GM23338 (cell line): ENCODE measurements around the gene TRMT2A. TPM values are rescaled to one million over a fixed set of nuclear protein-coding genes. Genes with fewer than 3 reads are reported as not detected.

Experiments used
- ATAC-seq: fragments of 200-7000 bp; cut with Tn5 transposase; 3 replicates; pipeline ENCODE4 v1.9.1; 2020
- DNase-seq: peaks from one replicate; pipeline ENCODE4 v3.0.0-alpha.2; 2015; ENCODE audit warnings: low spot score
- H2AFZ ChIP-seq: fragments of 200-600 bp; sonication (generic); 2 replicates; pipeline ENCODE4 v1.8.0; 2016; ENCODE audit warnings: antibody characterized with exemption, mild to moderate bottlenecking, moderate library complexity
- H3F3A ChIP-seq: fragments of 200-600 bp; sonication (generic); replicated peaks from 2 replicates; pipeline ENCODE4 v1.8.0; 2017; ENCODE audit warnings: antibody characterized with exemption, mixed run types, low read depth
- H3K27ac ChIP-seq: fragments of 200-600 bp; sonication (generic); 2 replicates; pipeline ENCODE4 v1.6.1; 2016; ENCODE audit warnings: low read depth
- H3K27me3 ChIP-seq: fragments of 200-600 bp; sonication (generic); 2 replicates; pipeline ENCODE4 v1.8.0; 2016; ENCODE audit warnings: mild to moderate bottlenecking, mixed run types, moderate library complexity; ENCODE audit not compliant: insufficient read depth
- H3K36me3 ChIP-seq: fragments of 200-600 bp; sonication (generic); 2 replicates; pipeline ENCODE4 v1.8.0; 2016; ENCODE audit warnings: mild to moderate bottlenecking; ENCODE audit not compliant: insufficient read depth
- H3K4me1 ChIP-seq: fragments of 200-600 bp; sonication (generic); 2 replicates; pipeline ENCODE4 v1.8.0; 2016; ENCODE audit warnings: mild to moderate bottlenecking, moderate library complexity; ENCODE audit not compliant: insufficient read depth
- H3K4me2 ChIP-seq: fragments of 200-600 bp; sonication (generic); 2 replicates; pipeline ENCODE4 v1.7.1; 2017; ENCODE audit warnings: mixed run types
- H3K4me3 ChIP-seq: fragments of 200-600 bp; sonication (generic); 2 replicates; pipeline ENCODE4 v1.6.1; 2016; ENCODE audit warnings: mixed run types
- H3K79me2 ChIP-seq: fragments of 200-600 bp; sonication (generic); replicated peaks from 2 replicates; pipeline ENCODE4 v1.8.0; 2017; ENCODE audit warnings: mild to moderate bottlenecking; ENCODE audit not compliant: insufficient read depth
- H3K9me2 ChIP-seq: fragments of 200-600 bp; sonication (generic); 2 replicates; pipeline ENCODE4 v1.8.0; 2017; ENCODE audit not compliant: insufficient read depth
- H4K20me1 ChIP-seq: fragments of 200-600 bp; sonication (generic); replicated peaks from 2 replicates; pipeline ENCODE4 v1.8.0; 2017; ENCODE audit warnings: mild to moderate bottlenecking; ENCODE audit not compliant: insufficient read depth
- H3K27ac Mint-ChIP-seq: 2 replicates; pipeline ENCODE4 v1.8.0; 2020; ENCODE audit warnings: inconsistent platforms, mild to moderate bottlenecking, moderate library complexity, mixed read lengths
- H3K27me3 Mint-ChIP-seq: 3 replicates; pipeline ENCODE4 v1.8.0; 2022; ENCODE audit warnings: low read depth, mild to moderate bottlenecking, moderate library complexity, mixed read lengths, inconsistent platforms; ENCODE audit not compliant: insufficient read depth, poor library complexity
- H3K36me3 Mint-ChIP-seq: 3 replicates; pipeline ENCODE4 v1.8.0; 2021; ENCODE audit warnings: low read depth, mild to moderate bottlenecking, inconsistent platforms, moderate library complexity, mixed read lengths
- H3K4me1 Mint-ChIP-seq: 3 replicates; pipeline ENCODE4 v1.8.0; 2020; ENCODE audit warnings: mild to moderate bottlenecking, inconsistent platforms, mixed read lengths
- H3K4me3 Mint-ChIP-seq: 3 replicates; pipeline ENCODE4 v1.8.0; 2021; ENCODE audit warnings: moderate library complexity, mild to moderate bottlenecking, inconsistent platforms, mixed read lengths
- H3K9me3 Mint-ChIP-seq: 3 replicates; pipeline ENCODE4 v1.8.0; 2020; ENCODE audit warnings: moderate library complexity, mild to moderate bottlenecking, inconsistent platforms, mixed read lengths
- CREB1 ChIP-seq: fragments of 250-450 bp; sonication (Bioruptor Pico); IDR thresholded peaks from 2 replicates; pipeline ENCODE4 v1.5.0; 2020; ENCODE audit warnings: low read depth, mild to moderate bottlenecking, moderate library complexity
- ETS1 ChIP-seq: IDR thresholded peaks from 2 replicates; pipeline ENCODE4 v1.6.1; 2016; ENCODE audit warnings: antibody characterized with exemption
- EZH2 ChIP-seq: fragments of 200-600 bp; sonication (generic); IDR thresholded peaks from one replicate; pipeline ENCODE4 v1.8.0; 2017; ENCODE audit warnings: antibody characterized with exemption, mild to moderate bottlenecking, low read depth; ENCODE audit not compliant: unreplicated experiment
- EZH2phosphoT487 ChIP-seq: fragments of 200-600 bp; sonication (generic); IDR thresholded peaks from one replicate; pipeline ENCODE4 v1.8.1; 2018; ENCODE audit warnings: antibody characterized with exemption; ENCODE audit not compliant: unreplicated experiment
- JUNB ChIP-seq: IDR thresholded peaks from one replicate; pipeline ENCODE4 v1.6.1; 2016; ENCODE audit warnings: antibody characterized with exemption; ENCODE audit not compliant: unreplicated experiment
- NANOG ChIP-seq: IDR thresholded peaks from 2 replicates; pipeline ENCODE4 v1.6.1; 2016; ENCODE audit warnings: antibody characterized with exemption, borderline replicate concordance
- POLR2AphosphoS5 ChIP-seq: IDR thresholded peaks from 2 replicates; pipeline ENCODE4 v1.6.1; 2016; ENCODE audit warnings: antibody characterized with exemption, low read depth
- STAT1 ChIP-seq: IDR thresholded peaks from one replicate; pipeline ENCODE4 v1.6.1; 2016; ENCODE audit warnings: antibody characterized with exemption; ENCODE audit not compliant: unreplicated experiment
- ZNF114 ChIP-seq: fragments of 250-450 bp; sonication (Bioruptor Pico); IDR thresholded peaks from 2 replicates; pipeline ENCODE4 v1.5.0; 2020; ENCODE audit warnings: mild to moderate bottlenecking, moderate library complexity
- ZNF331 ChIP-seq: fragments of 250-450 bp; sonication (Bioruptor Pico); IDR thresholded peaks from 2 replicates; pipeline ENCODE4 v1.5.0; 2020; ENCODE audit warnings: low read depth, mild to moderate bottlenecking, moderate library complexity
- polyA plus RNA-seq: library from polyadenylated mRNA; unstranded; fragments of >200 nt; fragmentation: Nextera tagmentation; extraction: Ambion mirVana; gene quantifications from 2 replicates; pipeline ENCODE4 v1.2.1, GENCODE V29; 2016
- total RNA-seq: library from RNA; depleted of rRNA; stranded (reverse); fragments of >200 nt; shearing (Covaris generic); gene quantifications from 2 replicates; pipeline ENCODE4 v1.2.3, GENCODE V29; 2014
- TF ChIP-seq, protein P1 (sequence below), 2 experiments: fragments of 200-600 bp in 1 of 2; sonication (generic) in 1 of 2; conservative IDR thresholded peaks; 2 replicates each; pipeline versions ENCODE4 v1.5.1 to v1.6.1; 2016 to 2017; ENCODE audit warnings: antibody characterized with exemption in 2 of 2, low read depth in 2 of 2, mild to moderate bottlenecking in 2 of 2, moderate library complexity in 1 of 2
- TF ChIP-seq, protein P2 (sequence below): fragments of 250-450 bp; sonication (Bioruptor Pico); IDR thresholded peaks from 2 replicates; pipeline ENCODE4 v1.5.0; 2020; ENCODE audit warnings: mild to moderate bottlenecking, moderate library complexity
- TF ChIP-seq, protein P3 (sequence below): IDR thresholded peaks from one replicate; pipeline ENCODE4 v1.6.1; 2018; ENCODE audit warnings: antibody characterized with exemption; ENCODE audit not compliant: unreplicated experiment

Gene TRMT2A
- total and polyA plus RNA-seq, 2 experiments from 2014 or later, result 41.3 to 61.3 TPM

DNA sequence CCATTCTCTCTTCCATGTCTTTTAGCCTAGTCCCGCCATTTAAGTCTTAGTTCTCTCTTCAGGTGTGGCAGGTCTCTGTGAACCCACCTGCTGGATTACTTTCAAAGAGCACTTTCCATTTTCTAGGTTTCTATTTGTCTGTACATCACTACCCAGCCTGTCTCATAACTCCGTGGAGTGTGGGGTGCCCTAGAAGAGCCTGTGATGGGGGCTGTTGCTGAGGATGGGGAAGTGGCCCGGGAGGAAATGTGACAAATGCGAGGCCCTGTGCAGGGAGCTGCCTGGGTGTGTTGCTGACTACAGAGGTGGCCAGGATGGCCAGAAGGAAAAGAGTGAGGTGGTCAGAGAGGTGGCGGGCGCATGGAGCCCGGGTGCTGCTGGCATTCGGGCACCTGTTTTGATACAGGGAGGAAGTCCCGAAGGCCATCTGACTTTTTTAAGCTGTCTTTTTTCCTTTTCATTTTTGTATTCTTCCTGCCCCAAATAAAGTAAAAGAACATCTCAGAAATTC lies 26.2 kb downstream of the TRMT2A start:
- H3K27me3 Mint-ChIP-seq, result peaks cover 16% of the 10 kb centered on the region
- no peaks in the 10 kb centered on the region for H3K4me1 Mint-ChIP-seq
- Histone ChIP-seq H3K36me3 (peaks cover 52% of the 10 kb centered on the region), H3K27me3 (no peaks in the 10 kb centered on the region), H3K9me2 (no peaks in the 10 kb centered on the region), H3F3A (peaks cover 25% of the 10 kb centered on the region), H3K79me2 (peaks cover 37% of the 10 kb centered on the region), H3K27ac (no peak overlapping the region), H2AFZ (no peak overlapping the region), H3K4me3 (no peak overlapping the region), H3K4me2 (no peak overlapping the region), H4K20me1 (peaks cover 35% of the 10 kb centered on the region), H3K4me1 (no peaks in the 10 kb centered on the region)
- H3K4me3 Mint-ChIP-seq, result no peak overlapping the region
- H3K27ac Mint-ChIP-seq, result no peak overlapping the region
- H3K36me3 Mint-ChIP-seq, result peaks cover 100% of the 10 kb centered on the region
- ATAC-seq (no peak), DNase-seq (no peak)
- no peak for TF ChIP-seq ZNF114 (CRISPR knock-in tag)
- no peak for TF ChIP-seq EZH2
- TF ChIP-seq EZH2phosphoT487, result no peak
- TF ChIP-seq, protein P1, sequence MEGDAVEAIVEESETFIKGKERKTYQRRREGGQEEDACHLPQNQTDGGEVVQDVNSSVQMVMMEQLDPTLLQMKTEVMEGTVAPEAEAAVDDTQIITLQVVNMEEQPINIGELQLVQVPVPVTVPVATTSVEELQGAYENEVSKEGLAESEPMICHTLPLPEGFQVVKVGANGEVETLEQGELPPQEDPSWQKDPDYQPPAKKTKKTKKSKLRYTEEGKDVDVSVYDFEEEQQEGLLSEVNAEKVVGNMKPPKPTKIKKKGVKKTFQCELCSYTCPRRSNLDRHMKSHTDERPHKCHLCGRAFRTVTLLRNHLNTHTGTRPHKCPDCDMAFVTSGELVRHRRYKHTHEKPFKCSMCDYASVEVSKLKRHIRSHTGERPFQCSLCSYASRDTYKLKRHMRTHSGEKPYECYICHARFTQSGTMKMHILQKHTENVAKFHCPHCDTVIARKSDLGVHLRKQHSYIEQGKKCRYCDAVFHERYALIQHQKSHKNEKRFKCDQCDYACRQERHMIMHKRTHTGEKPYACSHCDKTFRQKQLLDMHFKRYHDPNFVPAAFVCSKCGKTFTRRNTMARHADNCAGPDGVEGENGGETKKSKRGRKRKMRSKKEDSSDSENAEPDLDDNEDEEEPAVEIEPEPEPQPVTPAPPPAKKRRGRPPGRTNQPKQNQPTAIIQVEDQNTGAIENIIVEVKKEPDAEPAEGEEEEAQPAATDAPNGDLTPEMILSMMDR (conservative IDR thresholded peaks at IDR 0.05; ENCODE audit: low read depth in 2 of 2), result no peak
- no peak for TF ChIP-seq ETS1
- TF ChIP-seq STAT1, result no peak
- TF ChIP-seq POLR2AphosphoS5, result no peak
- no peak for TF ChIP-seq JUNB
- TF ChIP-seq, protein P2, sequence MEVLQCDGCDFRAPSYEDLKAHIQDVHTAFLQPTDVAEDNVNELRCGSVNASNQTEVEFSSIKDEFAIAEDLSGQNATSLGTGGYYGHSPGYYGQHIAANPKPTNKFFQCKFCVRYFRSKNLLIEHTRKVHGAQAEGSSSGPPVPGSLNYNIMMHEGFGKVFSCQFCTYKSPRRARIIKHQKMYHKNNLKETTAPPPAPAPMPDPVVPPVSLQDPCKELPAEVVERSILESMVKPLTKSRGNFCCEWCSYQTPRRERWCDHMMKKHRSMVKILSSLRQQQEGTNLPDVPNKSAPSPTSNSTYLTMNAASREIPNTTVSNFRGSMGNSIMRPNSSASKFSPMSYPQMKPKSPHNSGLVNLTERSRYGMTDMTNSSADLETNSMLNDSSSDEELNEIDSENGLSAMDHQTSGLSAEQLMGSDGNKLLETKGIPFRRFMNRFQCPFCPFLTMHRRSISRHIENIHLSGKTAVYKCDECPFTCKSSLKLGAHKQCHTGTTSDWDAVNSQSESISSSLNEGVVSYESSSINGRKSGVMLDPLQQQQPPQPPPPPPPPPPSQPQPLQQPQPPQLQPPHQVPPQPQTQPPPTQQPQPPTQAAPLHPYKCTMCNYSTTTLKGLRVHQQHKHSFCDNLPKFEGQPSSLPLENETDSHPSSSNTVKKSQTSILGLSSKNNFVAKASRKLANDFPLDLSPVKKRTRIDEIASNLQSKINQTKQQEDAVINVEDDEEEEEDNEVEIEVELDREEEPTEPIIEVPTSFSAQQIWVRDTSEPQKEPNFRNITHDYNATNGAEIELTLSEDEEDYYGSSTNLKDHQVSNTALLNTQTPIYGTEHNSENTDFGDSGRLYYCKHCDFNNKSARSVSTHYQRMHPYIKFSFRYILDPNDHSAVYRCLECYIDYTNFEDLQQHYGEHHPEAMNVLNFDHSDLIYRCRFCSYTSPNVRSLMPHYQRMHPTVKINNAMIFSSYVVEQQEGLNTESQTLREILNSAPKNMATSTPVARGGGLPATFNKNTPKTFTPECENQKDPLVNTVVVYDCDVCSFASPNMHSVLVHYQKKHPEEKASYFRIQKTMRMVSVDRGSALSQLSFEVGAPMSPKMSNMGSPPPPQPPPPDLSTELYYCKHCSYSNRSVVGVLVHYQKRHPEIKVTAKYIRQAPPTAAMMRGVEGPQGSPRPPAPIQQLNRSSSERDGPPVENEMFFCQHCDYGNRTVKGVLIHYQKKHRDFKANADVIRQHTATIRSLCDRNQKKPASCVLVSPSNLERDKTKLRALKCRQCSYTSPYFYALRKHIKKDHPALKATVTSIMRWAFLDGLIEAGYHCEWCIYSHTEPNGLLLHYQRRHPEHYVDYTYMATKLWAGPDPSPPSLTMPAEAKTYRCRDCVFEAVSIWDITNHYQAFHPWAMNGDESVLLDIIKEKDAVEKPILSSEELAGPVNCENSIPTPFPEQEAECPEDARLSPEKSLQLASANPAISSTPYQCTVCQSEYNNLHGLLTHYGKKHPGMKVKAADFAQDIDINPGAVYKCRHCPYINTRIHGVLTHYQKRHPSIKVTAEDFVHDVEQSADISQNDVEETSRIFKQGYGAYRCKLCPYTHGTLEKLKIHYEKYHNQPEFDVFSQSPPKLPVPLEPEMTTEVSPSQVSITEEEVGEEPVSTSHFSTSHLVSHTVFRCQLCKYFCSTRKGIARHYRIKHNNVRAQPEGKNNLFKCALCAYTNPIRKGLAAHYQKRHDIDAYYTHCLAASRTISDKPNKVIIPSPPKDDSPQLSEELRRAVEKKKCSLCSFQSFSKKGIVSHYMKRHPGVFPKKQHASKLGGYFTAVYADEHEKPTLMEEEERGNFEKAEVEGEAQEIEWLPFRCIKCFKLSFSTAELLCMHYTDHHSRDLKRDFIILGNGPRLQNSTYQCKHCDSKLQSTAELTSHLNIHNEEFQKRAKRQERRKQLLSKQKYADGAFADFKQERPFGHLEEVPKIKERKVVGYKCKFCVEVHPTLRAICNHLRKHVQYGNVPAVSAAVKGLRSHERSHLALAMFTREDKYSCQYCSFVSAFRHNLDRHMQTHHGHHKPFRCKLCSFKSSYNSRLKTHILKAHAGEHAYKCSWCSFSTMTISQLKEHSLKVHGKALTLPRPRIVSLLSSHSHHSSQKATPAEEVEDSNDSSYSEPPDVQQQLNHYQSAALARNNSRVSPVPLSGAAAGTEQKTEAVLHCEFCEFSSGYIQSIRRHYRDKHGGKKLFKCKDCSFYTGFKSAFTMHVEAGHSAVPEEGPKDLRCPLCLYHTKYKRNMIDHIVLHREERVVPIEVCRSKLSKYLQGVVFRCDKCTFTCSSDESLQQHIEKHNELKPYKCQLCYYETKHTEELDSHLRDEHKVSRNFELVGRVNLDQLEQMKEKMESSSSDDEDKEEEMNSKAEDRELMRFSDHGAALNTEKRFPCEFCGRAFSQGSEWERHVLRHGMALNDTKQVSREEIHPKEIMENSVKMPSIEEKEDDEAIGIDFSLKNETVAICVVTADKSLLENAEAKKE (CRISPR knock-in tag), result no peak
- no peak for TF ChIP-seq ZNF331 (CRISPR knock-in tag)
- no peak for TF ChIP-seq CREB1 (CRISPR knock-in tag)
- TF ChIP-seq NANOG, result no peak
- TF ChIP-seq, protein P3, sequence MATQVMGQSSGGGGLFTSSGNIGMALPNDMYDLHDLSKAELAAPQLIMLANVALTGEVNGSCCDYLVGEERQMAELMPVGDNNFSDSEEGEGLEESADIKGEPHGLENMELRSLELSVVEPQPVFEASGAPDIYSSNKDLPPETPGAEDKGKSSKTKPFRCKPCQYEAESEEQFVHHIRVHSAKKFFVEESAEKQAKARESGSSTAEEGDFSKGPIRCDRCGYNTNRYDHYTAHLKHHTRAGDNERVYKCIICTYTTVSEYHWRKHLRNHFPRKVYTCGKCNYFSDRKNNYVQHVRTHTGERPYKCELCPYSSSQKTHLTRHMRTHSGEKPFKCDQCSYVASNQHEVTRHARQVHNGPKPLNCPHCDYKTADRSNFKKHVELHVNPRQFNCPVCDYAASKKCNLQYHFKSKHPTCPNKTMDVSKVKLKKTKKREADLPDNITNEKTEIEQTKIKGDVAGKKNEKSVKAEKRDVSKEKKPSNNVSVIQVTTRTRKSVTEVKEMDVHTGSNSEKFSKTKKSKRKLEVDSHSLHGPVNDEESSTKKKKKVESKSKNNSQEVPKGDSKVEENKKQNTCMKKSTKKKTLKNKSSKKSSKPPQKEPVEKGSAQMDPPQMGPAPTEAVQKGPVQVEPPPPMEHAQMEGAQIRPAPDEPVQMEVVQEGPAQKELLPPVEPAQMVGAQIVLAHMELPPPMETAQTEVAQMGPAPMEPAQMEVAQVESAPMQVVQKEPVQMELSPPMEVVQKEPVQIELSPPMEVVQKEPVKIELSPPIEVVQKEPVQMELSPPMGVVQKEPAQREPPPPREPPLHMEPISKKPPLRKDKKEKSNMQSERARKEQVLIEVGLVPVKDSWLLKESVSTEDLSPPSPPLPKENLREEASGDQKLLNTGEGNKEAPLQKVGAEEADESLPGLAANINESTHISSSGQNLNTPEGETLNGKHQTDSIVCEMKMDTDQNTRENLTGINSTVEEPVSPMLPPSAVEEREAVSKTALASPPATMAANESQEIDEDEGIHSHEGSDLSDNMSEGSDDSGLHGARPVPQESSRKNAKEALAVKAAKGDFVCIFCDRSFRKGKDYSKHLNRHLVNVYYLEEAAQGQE, result no peak
- no peaks in the 10 kb centered on the region for H3K9me3 Mint-ChIP-seq
